Smooth muscle cell of the brain vasculature (primary cell): ENCODE measurements around the gene DNAL4.
"Not testable (repeated sequence)": the region's sequence is repeated elsewhere in the genome, so short reads cannot be mapped to it uniquely, and the experiment has no call there.

Experiments
- DNase-seq: peaks from one replicate; pipeline ENCODE4 v3.0.0-alpha.2; 2012; ENCODE audit warnings: low read depth, low spot score

The DNAL4 gene

DNA sequence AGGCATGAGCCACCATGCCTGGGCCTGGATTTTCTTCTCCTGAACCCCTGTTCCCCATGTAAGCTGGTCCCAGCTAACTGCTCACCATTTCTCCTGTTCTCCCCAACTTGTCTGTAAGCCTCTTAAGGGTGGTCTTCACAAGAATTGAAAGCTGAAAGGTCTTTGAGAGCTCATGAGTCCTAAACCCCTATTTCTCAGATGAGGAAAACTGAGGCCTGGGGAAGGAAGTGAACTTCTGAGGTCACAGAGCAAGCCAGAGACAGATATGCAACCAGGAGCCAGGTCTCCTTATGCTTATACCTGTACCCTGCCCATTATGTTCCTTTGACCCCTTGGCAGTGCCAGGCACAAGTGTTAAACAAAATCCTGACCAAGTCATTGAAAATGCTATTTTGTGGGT lies 33.6 kb upstream of the DNAL4 start:
- DNase-seq: no peak

DNA sequence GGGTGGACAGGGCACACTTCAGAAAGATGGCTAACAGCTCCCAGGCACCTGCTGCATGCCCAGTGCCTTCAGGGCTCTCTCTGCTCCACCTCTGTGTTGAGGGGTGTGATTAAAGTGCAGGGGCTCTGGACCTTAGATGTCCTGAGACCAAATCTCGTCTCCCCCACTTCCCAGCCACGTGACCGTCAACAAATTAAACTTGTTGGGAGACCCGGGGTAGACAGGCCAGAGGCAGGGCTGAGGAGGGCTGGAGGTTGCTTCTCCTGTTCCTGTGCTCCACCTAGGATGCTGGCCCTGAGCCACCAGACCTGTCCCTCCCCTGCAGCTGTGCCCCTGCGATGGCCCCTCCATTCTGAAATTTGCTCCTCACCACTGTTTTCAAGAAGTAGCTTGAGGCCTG lies 32.9 kb upstream of the DNAL4 start:
- DNase-seq: no peak

DNA sequence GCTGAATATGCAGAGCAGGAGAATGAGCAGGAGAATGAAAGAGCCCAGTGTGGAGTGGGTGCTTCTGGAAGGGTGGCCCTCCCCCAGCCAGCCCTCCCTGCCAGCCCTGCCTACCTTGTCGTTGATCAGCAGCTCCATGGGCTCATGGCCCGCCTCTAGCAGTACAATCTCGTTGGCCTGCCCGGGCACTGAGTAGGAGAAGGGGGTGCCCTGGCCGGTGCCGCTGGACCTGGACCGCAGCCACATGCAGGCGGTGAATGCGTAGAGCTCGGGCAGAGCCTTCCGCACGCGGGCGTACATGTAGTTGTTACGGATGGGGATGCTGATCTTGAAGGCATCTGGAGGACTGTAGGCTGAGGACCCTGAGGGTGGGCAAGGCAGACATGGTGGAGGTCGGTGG lies 32.4 kb upstream of the DNAL4 start:
- DNase-seq: no peak

DNA sequence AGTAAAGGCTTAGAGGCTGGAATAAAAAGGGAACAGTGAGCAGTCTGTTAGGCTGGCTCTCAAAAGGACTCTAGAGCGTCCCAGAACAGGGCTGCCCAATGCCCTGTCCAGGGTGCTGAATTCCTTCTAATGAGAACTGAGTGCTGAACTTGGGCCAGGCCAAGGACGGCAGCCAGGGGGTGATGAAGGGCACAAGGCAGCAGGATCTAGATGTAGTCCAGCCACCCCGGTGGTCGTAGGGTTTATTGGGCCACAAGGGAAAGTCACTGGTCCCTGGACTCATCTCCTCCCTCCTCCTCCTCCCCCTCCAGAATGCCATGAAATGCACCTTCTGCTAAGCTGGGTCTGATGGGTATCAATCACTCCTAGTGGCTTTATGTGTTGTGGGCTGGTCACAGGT lies 30.6 kb upstream of the DNAL4 start:
- DNase-seq: peak; percentile 62

DNA sequence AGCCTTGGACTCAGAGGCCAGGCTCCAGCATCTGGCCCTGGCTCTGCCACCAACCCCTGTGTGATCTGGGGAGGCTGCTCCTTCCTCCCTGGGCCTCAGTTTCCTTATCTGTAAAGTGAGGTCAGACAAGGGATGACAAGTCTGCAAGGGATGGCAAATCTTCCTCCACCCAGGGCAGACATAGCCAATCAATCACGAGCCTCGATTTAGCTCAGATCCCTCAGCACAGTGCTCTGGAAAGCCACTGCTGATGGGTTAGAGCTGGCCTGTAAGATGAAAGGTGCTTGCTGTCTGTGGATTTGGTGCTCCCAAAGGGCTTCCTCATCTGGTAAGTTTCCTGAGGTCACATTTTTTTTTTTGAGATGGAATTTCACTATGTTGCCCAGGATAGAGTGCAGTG lies 29.7 kb upstream of the DNAL4 start:
- no peak for DNase-seq

DNA sequence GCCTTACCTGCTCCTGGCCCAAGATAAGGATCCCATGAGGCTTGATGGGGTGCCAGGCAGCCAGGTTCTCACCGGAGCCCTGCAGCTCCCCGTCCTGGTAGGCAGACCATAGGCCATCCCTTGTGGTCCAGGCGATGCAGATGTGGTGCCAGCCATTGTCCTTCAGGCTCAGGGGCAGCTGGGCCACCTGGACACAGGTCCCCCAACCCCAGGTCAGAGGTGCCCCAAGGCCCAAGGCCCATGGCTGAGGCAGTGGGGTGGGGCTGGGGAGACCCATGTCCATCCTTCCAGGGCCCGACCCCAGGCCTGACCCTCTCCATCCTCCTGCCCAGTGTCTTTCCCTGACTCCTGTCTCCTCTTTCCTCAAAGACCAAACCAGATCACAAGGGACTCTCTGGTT lies 29.1 kb upstream of the DNAL4 start:
- no peak for DNase-seq

DNA sequence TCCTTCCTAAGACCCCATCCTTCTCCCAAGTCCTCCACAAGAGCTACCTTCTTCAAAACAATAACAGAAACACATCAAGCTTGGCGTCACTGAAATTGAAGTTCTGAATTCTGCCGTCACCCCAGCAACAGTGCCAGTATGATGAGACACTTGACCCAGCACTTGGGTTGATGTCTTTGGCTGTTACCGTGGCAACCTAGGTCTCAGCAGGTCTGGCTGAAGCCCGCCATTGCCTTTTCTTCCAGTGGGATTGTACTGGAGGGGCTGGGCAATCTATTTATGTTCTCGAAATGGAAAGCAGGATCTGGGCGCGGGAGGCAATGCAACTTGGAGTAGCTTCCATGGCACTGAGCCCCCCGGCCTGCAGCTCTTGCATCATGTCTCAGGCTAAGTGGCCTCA lies 26.1 kb upstream of the DNAL4 start:
- DNase-seq: no peak

DNA sequence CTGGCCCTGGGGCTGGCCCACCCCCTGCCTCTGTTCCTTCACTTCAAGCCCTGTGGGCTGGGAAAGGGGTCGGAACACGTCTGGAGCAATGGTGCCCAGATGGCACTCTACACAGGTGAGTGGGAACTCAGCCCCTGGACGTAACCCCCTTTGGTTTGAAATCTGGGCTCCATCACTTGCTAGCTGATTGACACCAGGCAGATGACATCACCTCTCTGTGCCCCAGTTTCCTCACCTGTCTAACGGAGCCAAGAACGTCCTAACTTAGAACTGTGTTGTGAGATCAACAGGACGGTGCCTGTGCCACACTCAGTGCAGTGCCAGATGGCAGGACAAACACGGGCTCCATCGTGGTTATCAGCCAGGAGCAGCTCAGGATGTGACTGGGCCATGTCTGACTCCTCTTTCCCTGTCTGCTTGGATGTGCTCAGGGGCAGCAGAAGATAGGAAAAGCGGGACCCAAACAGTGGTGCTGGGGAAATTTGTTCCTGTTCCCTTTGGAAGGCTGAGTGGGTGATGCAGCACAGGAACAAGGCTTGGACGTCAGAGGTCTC lies 25.5 kb upstream of the DNAL4 start:
- no peak for DNase-seq

DNA sequence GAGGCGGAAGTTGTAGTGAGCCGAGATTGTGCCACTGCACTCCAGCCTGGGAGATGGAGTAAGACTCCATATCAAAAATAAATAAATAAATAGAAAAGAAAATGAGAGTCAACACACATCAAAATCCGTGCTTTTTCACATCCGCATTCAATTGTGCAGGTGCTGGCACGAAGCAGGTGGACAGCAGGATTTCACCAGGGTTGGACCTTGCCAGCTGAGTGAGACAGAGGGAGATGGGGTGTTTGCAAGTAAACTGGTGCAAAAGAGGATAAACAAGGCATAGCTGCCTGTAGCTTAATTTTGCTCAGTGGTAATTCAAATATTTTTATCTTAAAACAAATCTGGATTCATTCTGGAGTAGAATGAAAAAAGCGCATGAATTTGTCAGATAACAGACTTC lies 23.3 kb upstream of the DNAL4 start:
- no peak for DNase-seq

DNA sequence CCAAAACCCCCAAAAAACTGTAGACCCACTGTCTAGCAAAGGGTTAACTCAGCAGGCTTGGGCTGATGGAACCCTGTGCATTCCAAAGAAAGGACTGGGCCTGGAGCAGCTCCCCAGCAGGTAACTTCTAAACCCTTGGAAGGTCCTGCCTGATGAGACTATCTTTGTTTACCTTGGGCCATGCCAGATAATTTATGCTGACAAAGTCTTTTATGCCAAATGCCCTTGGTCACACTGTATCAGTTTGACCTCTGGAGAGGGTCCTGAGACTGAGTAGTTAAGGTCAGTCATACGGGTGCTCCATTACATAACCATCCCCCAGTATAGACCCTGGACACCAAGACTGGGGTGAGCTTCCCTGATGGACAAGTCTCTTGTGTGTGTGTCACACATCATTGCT lies 21.9 kb upstream of the DNAL4 start:
- no peak for DNase-seq

DNA sequence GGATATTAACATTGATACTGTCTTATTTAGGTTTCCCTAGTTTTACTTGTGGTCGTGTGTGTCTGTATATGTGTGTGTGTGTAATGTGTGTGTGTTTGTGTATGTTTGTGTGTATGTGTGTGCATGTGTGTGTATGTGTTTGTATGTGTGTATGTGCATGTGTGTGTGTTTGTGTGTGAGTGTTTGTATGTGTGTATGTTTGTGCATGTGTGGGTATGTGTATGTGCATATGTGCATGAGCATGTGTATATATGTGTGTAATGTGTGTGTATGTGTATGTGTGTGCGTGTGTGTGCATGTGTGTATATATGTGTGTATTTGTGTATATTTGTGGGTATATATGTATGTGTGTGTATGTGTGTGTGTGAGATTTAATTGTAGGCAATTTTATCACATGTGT lies 17.3 kb upstream of the DNAL4 start:
- DNase-seq: no peak

DNA sequence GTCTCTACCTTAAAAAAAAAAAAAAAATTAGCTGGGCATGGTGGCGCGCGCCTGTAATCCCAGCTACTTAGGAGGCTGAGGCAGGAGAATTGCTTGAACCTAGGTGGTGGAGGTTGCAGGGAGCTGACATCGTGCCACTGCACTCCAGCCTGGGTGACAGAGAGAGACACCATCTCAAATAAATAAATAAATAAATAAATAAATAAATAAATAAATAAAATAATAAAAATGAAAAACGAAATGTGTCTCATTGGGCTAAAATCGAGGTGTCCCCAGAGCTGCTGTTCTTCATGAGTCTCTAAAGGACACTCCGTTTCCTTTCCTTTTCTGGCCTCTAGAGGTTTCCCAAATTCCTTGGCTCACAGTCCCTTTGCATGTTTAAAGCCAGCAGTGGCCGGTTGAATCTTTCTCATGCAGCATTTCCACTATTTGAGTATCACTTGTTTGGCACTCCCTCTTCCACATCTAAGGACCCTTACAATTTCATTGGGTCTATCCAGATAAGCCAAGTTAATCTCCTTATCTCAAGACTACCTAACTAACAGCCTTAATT lies 11.2 kb upstream of the DNAL4 start:
- not testable (repeated sequence) for DNase-seq

DNA sequence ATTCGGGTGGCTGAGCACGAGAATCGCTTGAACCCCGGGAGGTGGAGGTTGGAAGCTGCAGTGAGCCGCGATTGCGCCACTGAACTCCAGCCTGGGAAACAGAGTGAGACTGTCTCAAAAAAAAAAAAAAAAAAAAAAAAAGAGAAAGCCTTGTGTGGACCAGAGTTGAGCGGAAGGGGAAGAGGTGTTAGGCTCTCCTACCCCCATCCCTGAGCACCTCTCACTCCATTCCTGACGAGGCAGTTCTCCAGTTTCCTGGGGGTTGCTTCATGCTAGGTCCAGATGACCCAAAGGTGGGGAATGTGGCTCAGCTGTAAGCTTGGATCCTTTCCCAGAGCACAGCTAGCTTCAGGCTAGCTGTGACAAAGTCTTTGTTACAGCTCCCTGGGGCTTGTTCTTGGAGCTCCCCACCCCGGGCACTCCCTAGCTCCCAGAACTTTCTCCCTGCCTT lies 8.8 kb upstream of the DNAL4 start:
- peak; percentile 37 for DNase-seq

DNA sequence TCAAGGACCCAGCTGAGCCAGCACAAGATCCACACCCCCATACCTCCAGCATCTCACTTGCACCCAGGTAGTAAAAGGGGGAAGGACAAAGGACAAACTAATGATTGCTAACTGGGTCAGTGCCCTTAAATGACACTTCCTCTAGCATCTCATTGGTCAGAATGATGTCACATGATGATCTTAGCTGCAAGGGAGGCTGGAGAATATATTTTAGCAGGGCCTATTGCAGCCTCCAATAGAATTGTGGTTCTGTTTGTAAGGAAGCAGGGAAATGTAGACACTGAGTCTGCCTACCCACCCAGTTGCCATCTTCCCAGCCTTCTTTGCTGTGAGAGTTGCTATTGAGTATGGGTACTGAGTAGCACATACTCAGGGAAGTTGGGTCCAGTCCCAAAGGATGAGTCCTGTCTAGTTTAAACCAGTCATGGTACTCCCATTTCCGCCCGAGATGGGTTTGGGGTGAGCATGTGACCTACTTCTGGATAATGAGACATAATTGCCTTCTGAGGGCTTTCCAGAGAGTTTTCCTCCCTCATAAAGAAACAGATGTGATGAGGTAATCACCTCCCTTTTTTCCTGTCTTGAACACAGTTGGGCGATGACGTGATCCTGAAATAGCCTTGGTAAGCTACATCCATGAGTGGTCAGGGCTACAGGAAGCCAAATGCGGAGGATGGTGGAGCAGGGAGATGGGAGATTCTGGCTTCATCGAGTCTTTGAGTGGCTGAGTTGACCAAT lies 5.5 kb upstream of the DNAL4 start:
- no peak for DNase-seq

DNA sequence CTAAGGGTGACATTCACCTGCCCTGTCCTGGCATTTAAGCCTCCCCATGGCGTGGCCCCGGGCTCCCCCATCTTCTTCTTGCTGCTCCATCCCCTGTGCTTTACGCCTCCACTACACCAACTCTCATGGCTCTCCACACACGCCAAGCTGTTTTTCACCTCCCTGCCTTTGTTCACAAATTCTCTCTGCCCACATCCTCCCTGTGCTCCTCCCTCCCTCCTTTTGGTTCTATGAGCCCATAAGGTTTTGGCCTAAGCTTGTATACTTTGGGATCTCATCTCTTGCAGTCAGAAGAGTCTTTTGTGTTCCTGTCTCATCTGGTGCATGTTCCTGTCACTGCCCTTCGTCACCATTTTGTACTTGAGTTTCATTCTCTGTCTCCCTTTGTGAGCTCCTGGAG lies 4.6 kb upstream of the DNAL4 start:
- DNase-seq: no peak

DNA sequence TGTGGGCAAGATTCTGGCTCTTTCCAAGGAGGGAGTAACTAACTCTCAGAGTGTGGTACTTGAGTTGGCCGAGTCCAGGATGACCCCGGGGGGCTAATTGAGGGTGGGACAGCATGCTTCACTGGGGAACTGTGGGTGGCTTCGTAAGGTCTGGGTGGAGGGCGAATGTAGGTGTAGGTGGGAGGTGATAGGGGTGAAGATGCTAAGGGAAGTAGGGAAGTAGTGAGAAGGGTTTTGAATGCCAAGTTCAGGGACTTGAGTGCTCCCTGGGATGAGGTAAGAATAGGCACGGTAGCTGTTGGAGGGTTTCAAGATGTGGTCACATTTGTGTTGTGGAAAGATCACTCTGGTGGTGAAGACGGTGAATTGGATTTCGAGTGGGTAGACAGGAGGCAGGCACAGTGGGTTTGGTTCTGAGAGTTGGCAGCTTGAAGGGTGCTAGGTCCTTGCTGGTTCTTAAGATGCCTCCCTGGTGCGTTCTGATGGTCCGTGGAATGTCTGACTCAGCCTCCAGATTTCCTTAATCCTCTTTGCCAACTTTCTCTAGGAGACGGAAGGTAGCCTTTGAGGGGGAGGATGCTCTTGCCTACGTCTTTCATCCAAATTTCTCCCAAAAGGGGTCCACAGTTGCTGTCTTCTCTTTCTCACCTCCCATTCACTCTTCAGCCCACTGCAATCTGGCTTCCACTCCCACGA lies 2.5 kb upstream of the DNAL4 start:
- DNase-seq: no peak

DNA sequence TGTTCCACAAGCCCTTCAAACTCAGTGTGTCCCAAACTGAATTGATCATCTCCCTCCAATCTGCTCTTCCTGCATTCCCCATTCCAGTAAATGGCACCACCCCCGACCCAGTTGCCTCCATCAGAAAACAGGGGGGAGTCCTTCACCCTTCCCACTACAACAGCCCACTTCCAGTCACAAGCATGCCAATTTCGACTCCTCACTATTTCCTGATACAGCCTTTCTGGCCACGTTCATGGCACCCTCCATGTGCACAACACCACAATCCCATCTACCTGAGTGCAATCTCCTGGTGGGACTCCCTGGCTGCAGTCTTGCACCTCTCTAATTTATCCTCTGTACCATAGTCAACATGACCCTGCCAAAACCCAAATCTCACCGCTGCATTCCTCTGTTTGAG lies 1.6 kb upstream of the DNAL4 start:
- no peak for DNase-seq

DNA sequence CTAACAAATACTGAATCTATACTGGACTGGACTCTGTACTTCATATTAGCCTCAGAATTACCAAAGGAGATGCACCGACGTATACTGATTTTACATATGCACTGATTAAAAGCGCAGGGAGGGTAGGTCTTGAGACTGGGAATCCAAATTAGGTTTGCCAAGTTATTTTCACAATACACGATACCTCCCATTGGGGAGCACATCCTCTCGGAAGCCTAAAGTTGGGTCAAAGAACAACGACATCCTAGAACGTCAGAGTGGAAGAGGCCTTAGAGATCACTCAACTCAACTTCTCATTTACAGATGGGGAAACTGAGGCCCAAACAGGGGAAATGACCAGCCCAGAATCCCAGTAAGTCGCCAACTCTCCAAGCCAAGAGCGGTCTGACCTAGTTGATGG lies 626 bp downstream of the DNAL4 start:
- DNase-seq: no peak

DNA sequence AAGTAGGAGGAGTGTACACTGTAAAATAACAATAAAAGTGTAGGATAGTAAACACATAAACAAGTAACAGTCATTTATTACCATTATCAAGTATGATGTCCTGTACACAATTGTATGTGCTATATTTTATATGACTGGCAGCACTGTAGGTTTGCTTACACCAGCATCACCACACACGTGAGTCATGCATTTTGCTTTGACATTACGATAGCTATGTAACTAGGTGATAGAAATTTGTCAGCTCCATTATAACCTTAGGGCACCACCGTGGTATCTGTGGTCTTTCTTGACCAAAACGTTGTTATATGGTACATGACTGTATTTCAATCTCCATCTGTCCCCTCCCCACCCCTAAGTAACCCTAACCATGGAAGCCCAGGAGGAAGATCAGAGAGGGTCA lies 1.1 kb downstream of the DNAL4 start:
- no peak for DNase-seq

DNA sequence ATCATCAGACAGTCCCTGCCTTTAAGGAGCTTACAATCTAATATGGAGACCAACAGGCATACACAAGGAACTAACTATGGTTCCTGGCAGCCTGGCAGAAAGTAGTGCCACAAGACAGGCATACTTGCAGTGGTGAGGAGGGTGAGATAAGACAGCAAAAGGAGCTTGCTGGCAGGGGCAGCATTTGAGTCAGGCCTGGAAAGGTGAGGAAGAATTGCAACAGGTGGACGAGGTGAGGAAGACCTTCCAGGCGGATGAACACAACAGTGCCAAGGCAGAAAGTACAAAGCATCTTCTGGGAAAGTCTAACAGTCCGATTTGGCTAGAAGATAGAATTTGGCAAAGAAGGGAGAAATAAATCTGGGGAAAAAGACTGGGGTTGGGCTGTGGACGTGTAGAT lies 4.3 kb downstream of the DNAL4 start:
- DNase-seq: no peak

DNA sequence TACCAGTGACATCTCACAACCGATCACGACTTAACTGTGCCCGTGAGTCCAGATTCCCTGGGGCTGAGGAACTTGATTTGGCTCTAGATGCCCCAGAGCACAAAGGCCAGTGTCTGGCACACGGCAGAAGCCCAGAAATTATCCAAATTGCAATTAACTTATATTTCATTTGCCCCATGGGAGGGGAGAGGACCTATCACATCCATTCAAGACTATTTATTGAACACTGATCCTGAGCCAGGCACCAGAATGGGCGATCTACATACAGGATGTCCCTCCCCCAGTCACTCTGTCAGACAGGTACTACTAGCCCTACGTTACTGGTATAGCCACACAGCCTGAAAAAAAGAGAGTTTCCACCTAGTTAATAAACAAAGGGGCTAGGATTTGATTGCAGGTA lies 5.1 kb downstream of the DNAL4 start:
- no peak for DNase-seq

DNA sequence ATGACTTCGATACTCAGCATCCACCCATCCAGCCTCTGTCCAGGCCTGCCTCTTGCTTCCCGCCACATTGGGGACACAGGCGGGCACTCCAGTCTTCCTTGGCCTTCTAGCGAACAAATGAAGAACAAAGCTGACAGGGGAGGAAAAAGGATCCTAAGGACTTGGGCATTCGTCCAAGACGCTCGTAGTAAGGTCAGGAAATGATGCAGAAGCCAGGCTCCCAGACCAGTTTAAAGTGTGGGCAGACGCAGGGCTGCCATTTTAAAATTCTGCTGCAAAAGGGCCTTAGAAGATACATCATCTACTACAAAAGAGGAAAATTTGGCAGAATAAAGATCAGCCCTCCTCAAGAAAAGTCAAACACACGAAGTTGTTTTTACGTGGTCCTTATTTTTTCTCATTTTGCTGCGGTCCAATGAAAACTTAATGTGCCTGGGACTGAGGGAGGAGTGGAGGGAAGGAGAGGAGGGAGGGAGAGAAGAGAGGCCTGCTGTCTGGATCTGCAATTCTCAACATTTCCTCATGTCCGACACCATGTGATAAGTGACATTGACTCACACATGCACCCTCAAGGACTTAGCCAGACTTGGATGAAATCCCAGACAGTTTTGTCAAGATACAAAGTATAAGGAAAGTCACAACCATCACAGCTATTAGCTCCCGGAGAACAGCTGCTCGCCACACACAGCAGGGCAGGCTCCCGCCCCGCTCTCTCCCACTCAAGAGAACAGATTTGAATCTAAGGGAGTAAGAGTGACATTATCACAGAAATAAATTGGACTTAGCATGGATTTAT lies 5.7 kb downstream of the DNAL4 start:
- peak; percentile 49 for DNase-seq
